ENCODE measurements around the gene RBBP8NL. TPM values are rescaled to one million over a fixed set of nuclear protein-coding genes. Genes with fewer than 3 reads are reported as not detected.

RBBP8NL gene
- total RNA-seq, 1 experiment from 2014 or later = 14.0 TPM

GRCh38 chr20:62396367-62397239 is 30.7 kb downstream of the RBBP8NL start:
- POLR2A ChIA-PET (ENCODE audit: unreplicated experiment) = no interaction called here
- no peaks in the 10 kb centered on the region for H3K27me3 ChIP-seq (ENCODE audit: insufficient read depth, low read depth)
- DNase-seq = no peak
- intact Hi-C loops (cut with micrococcal nuclease; ENCODE audit: unreplicated experiment) = no loop called here
- no peak overlapping the region for H2AFZ ChIP-seq
- H3K4me1 ChIP-seq (replicated peaks; ENCODE audit: insufficient read depth) = no peaks in the 10 kb centered on the region
- BruUV-seq (replicated peaks) = no TSS peak
- CTCF ChIA-PET = no interaction called here
- H3K9me3 ChIP-seq (ENCODE audit: insufficient read depth, low read depth) = no peaks in the 10 kb centered on the region
- H4K20me1 ChIP-seq (ENCODE audit: insufficient read depth) = peaks cover 7% of the 10 kb centered on the region; the same call in 1 of the 2 replicates
- H3K4me3 ChIP-seq = no peak overlapping the region
- H3K36me3 ChIP-seq (ENCODE audit: low read depth) = no peaks in the 10 kb centered on the region
- H3F3A ChIP-seq (ENCODE audit: insufficient read depth, low read depth) = peaks cover 5% of the 10 kb centered on the region; the same call in 1 of the 2 replicates
- no peaks in the 10 kb centered on the region for H3K79me2 ChIP-seq (ENCODE audit: low read depth)
- no peak overlapping the region for H3K27ac ChIP-seq
- no peaks in the 10 kb centered on the region for H3K9me2 ChIP-seq (ENCODE audit: insufficient read depth)
- TF ChIP-seq EZH2 (IDR thresholded peaks at IDR 0.05; ENCODE audit: low read depth) = no peak
- TF ChIP-seq, protein P1, sequence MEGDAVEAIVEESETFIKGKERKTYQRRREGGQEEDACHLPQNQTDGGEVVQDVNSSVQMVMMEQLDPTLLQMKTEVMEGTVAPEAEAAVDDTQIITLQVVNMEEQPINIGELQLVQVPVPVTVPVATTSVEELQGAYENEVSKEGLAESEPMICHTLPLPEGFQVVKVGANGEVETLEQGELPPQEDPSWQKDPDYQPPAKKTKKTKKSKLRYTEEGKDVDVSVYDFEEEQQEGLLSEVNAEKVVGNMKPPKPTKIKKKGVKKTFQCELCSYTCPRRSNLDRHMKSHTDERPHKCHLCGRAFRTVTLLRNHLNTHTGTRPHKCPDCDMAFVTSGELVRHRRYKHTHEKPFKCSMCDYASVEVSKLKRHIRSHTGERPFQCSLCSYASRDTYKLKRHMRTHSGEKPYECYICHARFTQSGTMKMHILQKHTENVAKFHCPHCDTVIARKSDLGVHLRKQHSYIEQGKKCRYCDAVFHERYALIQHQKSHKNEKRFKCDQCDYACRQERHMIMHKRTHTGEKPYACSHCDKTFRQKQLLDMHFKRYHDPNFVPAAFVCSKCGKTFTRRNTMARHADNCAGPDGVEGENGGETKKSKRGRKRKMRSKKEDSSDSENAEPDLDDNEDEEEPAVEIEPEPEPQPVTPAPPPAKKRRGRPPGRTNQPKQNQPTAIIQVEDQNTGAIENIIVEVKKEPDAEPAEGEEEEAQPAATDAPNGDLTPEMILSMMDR (conservative IDR thresholded peaks at IDR 0.05) = no peak
- no peak overlapping the region for H3K4me2 ChIP-seq

DNA sequence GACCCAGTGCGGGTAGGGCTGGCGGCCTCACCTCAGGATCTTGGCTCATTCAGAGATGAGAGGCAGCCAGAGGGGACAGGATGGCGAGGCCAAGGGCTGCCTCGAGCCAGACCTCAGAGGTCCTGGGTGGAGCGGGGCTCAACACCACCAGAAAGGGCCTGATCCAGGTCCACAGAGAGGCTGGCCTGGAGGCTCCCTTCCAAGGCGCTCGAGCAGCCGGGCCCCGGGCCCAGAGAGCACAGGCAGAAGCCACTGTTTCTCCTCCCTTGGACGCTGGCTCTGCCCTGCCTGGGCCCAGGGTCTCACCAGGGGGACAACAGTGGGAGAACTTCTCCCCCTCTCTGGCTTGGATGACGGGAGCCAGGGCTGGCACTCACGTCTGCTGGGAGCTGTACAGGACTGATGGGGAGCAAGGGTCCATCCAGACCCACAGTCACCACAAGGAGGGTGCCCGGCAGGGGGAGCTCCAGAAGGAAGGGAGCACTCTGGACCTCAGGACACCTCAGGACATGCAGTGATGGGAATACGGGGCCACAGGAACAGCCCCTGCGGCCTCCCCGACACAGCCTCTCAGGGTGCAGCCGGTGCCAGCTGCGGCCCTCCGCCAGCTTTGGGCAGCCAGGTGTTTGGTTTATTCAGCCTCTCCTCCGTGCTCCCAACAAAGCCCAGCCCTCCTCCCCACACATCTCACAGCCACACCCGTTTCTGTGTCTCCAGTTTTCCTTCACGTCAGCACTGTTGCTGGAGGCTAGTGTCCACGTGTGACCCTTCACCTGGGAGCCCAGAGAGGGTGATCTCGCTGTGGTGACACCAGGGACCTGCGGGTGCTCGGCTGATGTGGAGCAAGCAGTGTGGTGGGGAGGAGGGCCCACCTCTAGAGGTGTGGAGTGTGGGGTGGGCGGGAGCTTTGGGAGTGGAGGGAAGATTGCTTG is 31.8 kb downstream of the RBBP8NL start:
- Histone ChIP-seq H3K4me2 (no peak overlapping the region), H3K36me3 (ENCODE audit: low read depth) (no peaks in the 10 kb centered on the region), H3K79me2 (ENCODE audit: low read depth) (no peaks in the 10 kb centered on the region), H3K27me3 (ENCODE audit: insufficient read depth, low read depth) (no peaks in the 10 kb centered on the region), H3F3A (ENCODE audit: insufficient read depth, low read depth) (peaks cover 8% of the 10 kb centered on the region; the same call in 1 of the 2 replicates), H3K27ac (no peak overlapping the region), H4K20me1 (ENCODE audit: insufficient read depth) (peaks cover 8% of the 10 kb centered on the region), H2AFZ (no peak overlapping the region), H3K4me3 (no peak overlapping the region), H3K9me2 (ENCODE audit: insufficient read depth) (no peaks in the 10 kb centered on the region), H3K9me3 (ENCODE audit: insufficient read depth, low read depth) (no peaks in the 10 kb centered on the region), H3K4me1 (replicated peaks; ENCODE audit: insufficient read depth) (no peaks in the 10 kb centered on the region)
- no peak for DNase-seq
- ChIA-PET POLR2A (ENCODE audit: unreplicated experiment) (no interaction called here), CTCF (no interaction called here)
- intact Hi-C loops (cut with micrococcal nuclease; ENCODE audit: unreplicated experiment) = no loop called here
- BruUV-seq (replicated peaks) = no TSS peak
- TF ChIP-seq EZH2 (IDR thresholded peaks at IDR 0.05; ENCODE audit: low read depth) = no peak
- TF ChIP-seq, protein P1 (conservative IDR thresholded peaks at IDR 0.05) = peak; percentile 66

Data from PC-9 (cell line).